Smooth muscle cell (in vitro differentiated cells): Measurements from ENCODE around the gene AVP. TPM values are rescaled to one million over a fixed set of nuclear protein-coding genes. Genes with fewer than 3 reads are reported as not detected.

Experiments
- DNase-seq: peaks from one replicate; lab custom pipeline; 2025; ENCODE audit not compliant: unreplicated experiment; lab: John Stamatoyannopoulos, UW
- H2AFZ ChIP-seq: fragments of 200-600 bp; sonication (generic); 2 replicates; pipeline ENCODE4 v1.6.0; 2016; ENCODE audit warnings: antibody characterized with exemption, low read depth, mild to moderate bottlenecking
- H3F3A ChIP-seq: fragments of 200-600 bp; sonication (generic); 2 replicates; pipeline ENCODE4 v1.6.0; 2017; ENCODE audit warnings: antibody characterized with exemption, low read depth
- H3K27ac ChIP-seq: fragments of 200-600 bp; sonication (generic); 2 replicates; pipeline ENCODE4 v1.5.1; 2016; ENCODE audit warnings: low read depth, mild to moderate bottlenecking
- H3K27me3 ChIP-seq: fragments of 200-600 bp; sonication (generic); 2 replicates; pipeline ENCODE4 v1.6.1; 2016; ENCODE audit warnings: low read depth, mild to moderate bottlenecking
- H3K36me3 ChIP-seq: fragments of 200-600 bp; sonication (generic); 2 replicates; pipeline ENCODE4 v1.5.1; 2016; ENCODE audit warnings: low read depth
- H3K4me1 ChIP-seq: fragments of 200-600 bp; sonication (generic); 2 replicates; pipeline ENCODE4 v1.5.1; 2016; ENCODE audit warnings: low read depth
- H3K4me2 ChIP-seq: fragments of 200-600 bp; sonication (generic); 2 replicates; pipeline ENCODE4 v1.6.0; 2016; ENCODE audit warnings: mild to moderate bottlenecking
- H3K4me3 ChIP-seq: fragments of 200-600 bp; sonication (generic); 2 replicates; pipeline ENCODE4 v1.5.1; 2016; ENCODE audit warnings: mild to moderate bottlenecking
- H3K79me2 ChIP-seq: fragments of 200-600 bp; sonication (generic); 2 replicates; pipeline ENCODE4 v1.6.0; 2016; ENCODE audit warnings: low read depth, mild to moderate bottlenecking
- H3K9ac ChIP-seq: fragments of 200-600 bp; sonication (generic); 2 replicates; pipeline ENCODE4 v1.6.0; 2016; ENCODE audit warnings: low read depth
- H3K9me3 ChIP-seq: fragments of 200-600 bp; sonication (generic); replicated peaks from 2 replicates; pipeline ENCODE4 v1.5.1; 2016; ENCODE audit warnings: low read depth
- H4K20me1 ChIP-seq: fragments of 200-600 bp; sonication (generic); 2 replicates; pipeline ENCODE4 v1.6.0; 2016; ENCODE audit warnings: low read depth
- CTCF ChIP-seq: fragments of 200-600 bp; sonication (generic); IDR thresholded peaks from 2 replicates; pipeline ENCODE4 v1.5.1; 2017; ENCODE audit warnings: borderline replicate concordance, mild to moderate bottlenecking, antibody characterized with exemption; ENCODE audit not compliant: insufficient read depth, poor library complexity, severe bottlenecking
- WGBS: methylation state at CpG from one replicate; pipeline ENCODE4 v1.1.7; 2016; ENCODE audit warnings: low lambda C conversion rate; 5-methylcytosine and 5-hydroxymethylcytosine counted together
- polyA plus RNA-seq: library from polyadenylated mRNA; unstranded; fragments of >200 nt; fragmentation: Nextera tagmentation; extraction: Ambion mirVana; gene quantifications from 2 replicates; pipeline ENCODE4 v1.2.1, GENCODE V29; 2016
- total RNA-seq: library from RNA; depleted of rRNA; stranded (reverse); fragments of >200 nt; gene quantifications from 2 replicates; pipeline ENCODE4 v1.2.3, GENCODE V29; 2014

The AVP gene
- total and polyA plus RNA-seq, 2 experiments from 2014 or later = not detected

- Histone ChIP-seq H3K4me2 (peak within 1 kb of the TSS; percentile 97), H3K4me3 (peak within 1 kb of the TSS; percentile 98), H3F3A (no peaks in the 10 kb centered on the region), H3K27me3 (no peaks in the 10 kb centered on the region), H3K9ac (peak within 1 kb of the TSS; percentile 78), H3K36me3 (no peaks in the 10 kb centered on the region), H2AFZ (peak within 1 kb of the TSS; percentile 49), H3K4me1 (no peaks in the 10 kb centered on the region), H3K9me3 (no peaks in the 10 kb centered on the region), H3K27ac (peak within 1 kb of the TSS; percentile 81), H3K79me2 (peaks cover 13% of the 10 kb centered on the region), H4K20me1 (no peaks in the 10 kb centered on the region)
- under 1% methylated on average over 93 of the region's 104 CpGs for whole genome bisulfite sequencing
- DNase-seq = peak; percentile 95
- TF ChIP-seq CTCF = no peak
Observed at GRCh38 chr20:3045816-3046676, 38.5 kb downstream of the AVP start, which contains the start of gene MRPS26. TSS of gene MRPS26 (plus strand) at chr20:3046052. CDS start at chr20:3046069, 17 bp downstream.

- Histone ChIP-seq H3K27ac (peak overlapping the region; percentile 81), H3K9me3 (no peaks in the 10 kb centered on the region), H3K4me1 (no peaks in the 10 kb centered on the region), H3F3A (no peaks in the 10 kb centered on the region), H3K36me3 (no peaks in the 10 kb centered on the region), H3K9ac (peak overlapping the region; percentile 78), H3K27me3 (no peaks in the 10 kb centered on the region), H4K20me1 (no peaks in the 10 kb centered on the region), H3K79me2 (peaks cover 13% of the 10 kb centered on the region), H2AFZ (peak overlapping the region; percentile 49), H3K4me3 (peak overlapping the region; percentile 98), H3K4me2 (peak overlapping the region; percentile 97)
- DNase-seq = peak; percentile 95
- 10% methylated on average over 10 of the region's 24 CpGs for WGBS
- no peak for TF ChIP-seq CTCF
Observed at GRCh38 chr20:3045042-3045815, 39.3 kb downstream of the AVP start.

- Histone ChIP-seq H3K27ac (peak overlapping the region; percentile 81), H3K79me2 (peaks cover 13% of the 10 kb centered on the region), H2AFZ (no peak overlapping the region), H3K4me3 (no peak overlapping the region), H3K9ac (no peak overlapping the region), H3K9me3 (no peaks in the 10 kb centered on the region), H3K27me3 (no peaks in the 10 kb centered on the region), H4K20me1 (no peaks in the 10 kb centered on the region), H3K4me1 (no peaks in the 10 kb centered on the region), H3F3A (no peaks in the 10 kb centered on the region), H3K36me3 (no peaks in the 10 kb centered on the region), H3K4me2 (peak overlapping the region; percentile 97)
- WGBS = 93% methylated on average over 8 of the region's 8 CpGs
- no peak for TF ChIP-seq CTCF
- no peak for DNase-seq
Observed at GRCh38 chr20:3044336-3044965, 40.1 kb downstream of the AVP start.
